SK-N-MC (cell line): ENCODE measurements around the gene PPFIA4.

ENCODE experiments used
- EZH2 ChIP-seq: fragments of 200-600 bp; sonication (generic); IDR thresholded peaks from one replicate; pipeline ENCODE4 v1.6.1; 2017; ENCODE audit warnings: antibody characterized with exemption
- FOXP2 ChIP-seq: optimal IDR thresholded peaks from 2 replicates; pipeline ENCODE3; 2011; ENCODE audit warnings: mild to moderate bottlenecking, moderate library complexity; ENCODE audit not compliant: insufficient read depth; ENCODE audit errors: extremely low read length, control extremely low read depth
- POLR2AphosphoS5 ChIP-seq: IDR thresholded peaks from 2 replicates; pipeline ENCODE4 v1.6.1; 2012; ENCODE audit warnings: mild to moderate bottlenecking, low read depth, low read length, borderline replicate concordance

- peak; percentile 99 for TF ChIP-seq POLR2AphosphoS5
- TF ChIP-seq FOXP2, result no peak
- TF ChIP-seq EZH2, result no peak
Measured at GRCh38 chr1:203006948-203007871, 19.1 kb upstream of the PPFIA4 start, which contains the start of gene TMEM183A.
